ENCODE measurements around the gene LNX2. TPM values are rescaled to one million over a fixed set of nuclear protein-coding genes. Genes with fewer than 3 reads are reported as not detected.
"Not testable (repeated sequence)": the region's sequence is repeated elsewhere in the genome, so short reads cannot be mapped to it uniquely, and the experiment has no call there.

LNX2 gene
- total RNA-seq, 1 experiment from 2014 or later, result 6.6 TPM

DNA sequence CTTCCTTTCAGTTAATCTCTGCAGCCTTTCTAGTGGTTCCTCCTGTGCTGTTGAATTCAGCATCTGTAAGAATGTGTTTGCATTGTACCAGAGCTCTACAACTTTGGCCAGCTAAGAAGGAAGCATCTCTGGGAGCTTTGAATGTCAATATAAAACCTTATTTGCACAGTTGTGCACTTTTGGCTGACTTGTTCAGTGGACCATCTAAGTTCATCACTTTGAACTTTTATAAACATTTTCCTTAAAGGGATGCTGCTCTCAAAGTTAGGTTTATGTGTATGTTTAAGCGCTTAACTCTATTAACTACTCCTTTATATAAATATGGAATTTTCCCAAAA lies 16.9 kb upstream of the LNX2 start:
- no peak for DNase-seq (ENCODE audit: low read depth)

DNA sequence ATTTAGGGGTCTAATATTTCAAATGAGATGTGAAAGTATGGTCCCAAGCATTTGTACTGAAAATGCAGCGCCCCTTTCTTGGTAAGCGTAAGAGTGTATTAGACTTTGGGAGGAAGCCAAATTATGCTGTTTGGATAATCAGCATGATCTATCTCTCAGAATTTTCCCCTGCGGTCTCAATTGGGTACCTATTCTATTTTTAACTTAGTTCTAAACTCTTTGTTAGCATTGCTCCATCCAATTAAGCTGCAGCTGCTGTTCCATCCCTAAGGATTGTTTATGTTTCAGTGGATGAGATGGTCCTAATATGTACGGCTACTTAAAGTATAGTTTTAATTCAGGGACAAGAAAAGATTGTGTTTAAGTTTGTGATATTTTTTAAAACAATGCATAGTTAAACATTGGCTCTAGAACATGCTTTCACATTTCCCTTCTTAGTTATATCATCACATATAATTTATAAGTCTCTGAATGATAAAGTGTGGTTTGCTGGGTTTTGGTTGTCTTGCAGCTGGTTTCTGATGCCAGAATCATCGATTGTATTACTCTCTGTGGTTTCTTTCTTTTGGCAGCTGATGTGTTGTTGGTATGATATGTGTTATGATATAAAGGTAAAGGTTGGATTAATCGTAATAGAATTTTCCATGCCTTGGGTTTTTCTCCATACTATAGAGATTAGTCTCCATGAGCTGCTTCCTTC lies 16.4 kb upstream of the LNX2 start:
- no peak for DNase-seq (ENCODE audit: low read depth)

DNA sequence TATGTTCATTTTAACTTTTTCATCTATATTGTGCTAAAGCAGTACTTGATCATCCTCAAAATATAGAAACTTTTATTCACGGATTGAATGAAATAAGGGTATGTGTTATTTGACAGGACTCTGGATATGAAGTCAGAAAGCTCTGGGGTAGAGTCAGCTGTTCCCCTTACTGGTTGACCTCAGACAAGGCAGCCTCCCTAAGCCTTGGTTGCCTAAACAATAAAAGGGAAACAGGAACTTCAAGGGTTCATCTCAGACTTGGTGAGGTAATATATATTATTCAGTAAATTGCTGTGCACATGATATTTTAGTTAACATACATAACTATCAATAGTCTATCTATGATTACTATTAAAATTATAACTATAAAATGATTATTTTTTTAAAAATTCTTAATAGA lies 14.9 kb upstream of the LNX2 start:
- DNase-seq (ENCODE audit: low read depth), result no peak

DNA sequence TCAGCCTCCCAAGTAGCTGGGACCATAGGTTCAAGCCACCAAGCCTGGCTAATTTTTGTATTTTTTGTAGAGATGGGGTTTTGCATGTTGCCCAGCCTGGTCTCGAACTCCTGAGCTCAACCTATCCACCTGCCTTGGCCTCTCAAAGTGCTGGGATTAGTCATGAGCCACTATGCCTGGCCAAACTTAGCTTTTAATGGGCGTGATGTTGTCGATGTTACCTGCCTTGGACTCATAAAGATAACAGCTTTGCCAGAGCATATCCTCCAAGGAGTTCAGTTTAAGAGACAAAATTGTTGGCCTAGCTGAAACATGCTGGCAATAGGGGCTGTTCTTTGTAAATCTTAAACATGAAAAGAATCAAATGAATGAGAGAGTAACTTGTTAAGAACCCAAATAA lies 14.5 kb upstream of the LNX2 start:
- no peak for DNase-seq (ENCODE audit: low read depth)

DNA sequence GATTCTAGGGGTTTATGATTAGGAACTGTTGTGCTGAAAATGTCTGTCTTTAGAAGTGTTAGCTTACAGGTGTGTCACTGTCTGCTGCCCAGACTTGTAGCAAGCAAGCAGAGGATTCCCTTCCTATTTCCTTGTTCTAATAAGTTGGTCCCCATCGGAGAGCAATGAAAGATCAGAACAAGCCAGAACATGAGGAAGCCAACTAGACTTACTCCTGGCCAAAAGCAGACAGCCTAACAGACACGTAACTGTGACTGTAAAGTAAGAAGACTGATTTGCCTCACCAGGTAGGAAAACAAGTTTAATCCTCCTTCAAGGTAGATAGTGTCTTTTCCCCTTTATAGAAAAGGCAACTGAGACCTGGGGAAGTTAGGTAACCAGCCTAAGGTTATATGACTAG lies 13.9 kb upstream of the LNX2 start:
- no peak for DNase-seq (ENCODE audit: low read depth)

DNA sequence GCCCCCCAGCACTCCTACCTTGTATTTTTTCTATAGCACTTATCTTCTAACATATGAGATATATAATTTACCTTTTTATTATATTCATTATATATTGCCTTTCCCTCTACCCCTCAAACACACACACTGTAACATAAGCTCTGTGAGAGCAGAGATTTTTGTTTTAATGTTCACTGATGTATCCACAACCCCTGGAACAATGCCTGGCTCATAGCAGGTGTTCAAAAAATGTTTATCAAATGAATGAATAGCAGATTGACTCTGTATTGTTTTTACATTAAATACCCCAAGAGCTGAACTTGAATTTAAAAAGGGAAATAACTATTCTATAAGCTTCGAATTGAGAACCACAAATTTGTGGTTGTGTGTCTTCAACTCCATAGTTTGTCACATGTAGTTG lies 12.3 kb upstream of the LNX2 start:
- DNase-seq (ENCODE audit: low read depth), result no peak

DNA sequence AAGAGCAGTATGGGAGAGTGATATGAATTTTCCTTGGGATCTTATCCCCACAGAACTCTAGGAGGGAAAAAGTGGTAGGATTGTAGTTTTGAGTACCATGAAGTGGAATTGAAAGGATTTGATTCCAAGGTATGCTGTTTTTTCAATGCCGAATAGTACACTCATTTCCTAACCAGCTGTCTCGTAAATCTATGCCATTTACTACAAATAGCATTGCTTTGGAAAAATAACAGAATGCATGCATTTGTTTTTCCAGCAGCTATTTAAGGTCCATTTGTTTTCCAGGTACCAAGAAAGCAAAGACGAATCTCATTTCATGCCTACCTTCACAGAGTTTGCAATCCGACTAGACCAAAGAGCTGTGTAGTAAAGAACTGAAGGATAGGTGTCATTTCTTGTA lies 11.9 kb upstream of the LNX2 start:
- no peak for DNase-seq (ENCODE audit: low read depth)

DNA sequence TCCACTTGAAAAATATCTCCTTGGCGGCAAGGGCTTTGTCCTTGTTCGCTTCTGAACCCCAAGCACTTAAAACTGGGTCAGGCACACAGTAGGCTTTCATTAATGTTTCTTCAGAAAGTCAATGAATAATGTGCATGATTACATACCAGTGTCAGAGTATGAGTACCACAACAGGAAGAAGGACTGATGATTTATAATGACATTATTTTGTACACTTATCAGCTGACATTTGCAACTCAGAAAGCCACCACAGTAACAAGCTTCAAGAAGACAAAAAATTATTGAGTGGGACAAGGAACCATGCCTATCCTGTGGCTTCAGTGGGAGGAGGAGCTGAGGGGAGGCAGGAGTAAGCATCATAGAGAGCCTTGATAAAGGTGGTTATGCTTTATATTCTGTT lies 11.3 kb upstream of the LNX2 start:
- DNase-seq (ENCODE audit: low read depth), result no peak

DNA sequence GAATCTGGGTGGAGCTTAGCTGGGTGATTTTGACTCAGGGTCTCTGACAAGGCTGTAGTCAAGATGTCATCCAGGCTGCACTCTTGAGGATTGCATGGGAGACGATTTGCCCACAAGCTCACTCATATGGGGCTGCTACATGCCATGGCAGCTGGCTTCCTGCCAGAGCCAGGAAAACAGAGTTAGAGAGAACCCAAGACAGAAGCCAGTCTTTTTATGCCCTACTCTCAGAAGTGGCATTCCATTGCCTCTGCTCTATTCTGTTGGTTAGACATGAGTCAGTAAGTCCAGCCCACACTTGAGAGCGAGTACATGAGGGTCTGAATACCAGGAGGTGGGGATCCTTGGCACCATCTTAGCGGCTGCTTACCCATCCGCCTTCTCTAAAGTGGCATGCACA lies 10.8 kb upstream of the LNX2 start:
- DNase-seq (ENCODE audit: low read depth), result no peak

DNA sequence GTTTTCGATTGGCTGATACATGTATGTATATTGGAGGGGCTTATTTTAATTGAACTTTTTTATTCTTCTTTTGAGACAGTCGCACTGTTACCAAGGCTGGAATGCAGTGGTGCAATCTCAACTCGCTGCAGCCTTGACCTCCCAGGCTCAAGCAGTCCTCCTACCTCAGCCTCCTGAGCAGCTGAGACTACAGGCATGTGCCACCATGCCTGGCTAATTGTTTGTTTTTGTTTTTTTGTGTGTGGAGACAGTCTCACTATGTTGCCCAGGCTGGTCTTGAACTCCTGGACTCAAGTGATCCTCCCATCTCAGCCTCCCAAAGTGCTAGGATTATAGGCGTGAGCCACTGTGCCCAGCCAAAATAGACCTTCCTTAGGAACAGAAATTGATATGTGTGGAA lies 8.4 kb upstream of the LNX2 start:
- not testable (repeated sequence) for DNase-seq (ENCODE audit: low read depth)

DNA sequence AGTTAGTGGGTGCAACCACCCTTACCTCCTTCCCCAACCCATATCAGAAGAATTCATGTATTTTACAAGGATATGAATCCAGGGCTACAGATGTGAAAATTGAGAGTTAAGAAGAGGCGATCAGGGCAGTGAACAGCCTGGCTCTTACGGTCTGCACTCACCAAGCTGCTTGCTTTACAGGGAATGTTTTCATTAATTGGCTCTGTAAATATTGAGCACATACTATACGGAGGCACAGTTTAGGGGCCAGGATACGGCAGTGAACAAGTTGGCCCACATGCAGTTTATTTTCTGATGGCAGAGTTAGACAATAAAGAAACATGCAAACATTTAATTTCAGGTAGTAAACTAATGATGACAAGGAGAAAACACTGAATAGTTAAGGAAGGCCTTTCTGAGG lies 7.8 kb upstream of the LNX2 start:
- no peak for DNase-seq (ENCODE audit: low read depth)

DNA sequence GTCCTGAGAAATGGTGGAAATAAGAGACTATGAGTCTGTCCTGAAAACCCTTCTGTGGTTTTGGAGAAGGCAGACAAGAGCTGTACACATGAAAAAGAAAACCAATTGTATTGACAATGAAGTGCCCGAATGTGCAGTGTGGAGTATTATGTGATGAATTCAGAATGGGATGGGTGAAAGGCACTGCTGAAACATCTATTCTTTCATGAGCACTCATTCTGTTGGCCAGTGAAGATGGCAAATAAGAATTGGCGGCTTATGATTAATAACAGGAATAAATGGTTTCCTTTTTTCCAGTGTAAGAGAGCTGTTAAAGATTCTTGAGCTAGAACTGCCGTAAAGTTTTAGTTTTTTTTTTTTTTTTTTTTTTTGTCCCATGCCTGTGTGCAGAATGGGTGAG lies 7.1 kb upstream of the LNX2 start:
- no peak for DNase-seq (ENCODE audit: low read depth)

DNA sequence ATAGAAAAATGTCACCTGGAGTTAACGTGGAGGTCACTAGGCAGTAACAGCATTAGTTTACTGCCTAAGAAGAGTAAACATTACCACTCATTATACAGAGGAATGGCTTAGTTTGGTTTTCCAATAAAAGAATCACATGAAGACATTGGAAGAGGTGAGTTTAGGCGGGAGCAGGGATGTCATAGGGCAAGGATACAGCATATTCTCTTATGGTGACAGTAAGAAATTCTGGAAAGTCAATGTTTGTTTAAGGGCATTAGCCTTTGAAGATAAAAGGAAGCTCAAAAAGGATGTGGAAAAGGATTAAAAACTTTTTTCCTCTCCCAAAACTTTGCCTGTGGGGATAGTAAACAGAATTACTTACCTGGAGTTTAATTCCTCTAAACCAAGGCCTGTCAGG lies 5.5 kb upstream of the LNX2 start:
- no peak for DNase-seq (ENCODE audit: low read depth)

DNA sequence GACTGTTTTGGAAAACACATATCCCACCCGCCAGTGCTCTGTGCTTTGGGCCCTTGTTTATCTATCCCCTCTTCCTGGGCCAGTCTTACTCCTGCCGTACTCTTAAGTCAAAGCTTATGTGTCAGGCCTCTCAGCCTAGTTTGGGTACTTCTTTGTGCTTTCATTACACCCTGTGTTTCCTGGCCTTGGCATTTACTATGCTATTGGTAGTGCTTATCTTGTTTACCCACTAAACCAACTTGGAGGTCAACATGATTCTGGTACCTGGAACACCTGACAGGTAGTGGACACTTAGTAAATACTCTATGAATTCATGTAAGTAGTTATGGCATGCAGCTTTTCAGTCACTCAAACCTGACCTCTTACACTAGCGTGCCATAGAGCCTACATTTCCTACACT lies 3.7 kb upstream of the LNX2 start:
- DNase-seq (ENCODE audit: low read depth), result no peak

DNA sequence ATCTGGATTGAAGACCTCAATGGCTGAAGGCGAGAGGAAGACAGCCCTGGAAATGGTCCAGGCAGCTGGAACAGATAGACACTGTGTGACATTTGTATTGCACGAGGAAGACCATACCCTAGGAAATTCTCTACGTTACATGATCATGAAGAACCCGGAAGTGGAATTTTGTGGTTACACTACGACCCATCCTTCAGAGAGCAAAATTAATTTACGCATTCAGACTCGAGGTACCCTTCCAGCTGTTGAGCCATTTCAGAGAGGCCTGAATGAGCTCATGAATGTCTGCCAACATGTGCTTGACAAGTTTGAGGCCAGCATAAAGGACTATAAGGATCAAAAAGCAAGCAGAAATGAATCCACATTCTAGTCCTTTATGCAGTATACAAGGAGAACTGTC lies 2.6 kb upstream of the LNX2 start:
- no peak for DNase-seq (ENCODE audit: low read depth)

DNA sequence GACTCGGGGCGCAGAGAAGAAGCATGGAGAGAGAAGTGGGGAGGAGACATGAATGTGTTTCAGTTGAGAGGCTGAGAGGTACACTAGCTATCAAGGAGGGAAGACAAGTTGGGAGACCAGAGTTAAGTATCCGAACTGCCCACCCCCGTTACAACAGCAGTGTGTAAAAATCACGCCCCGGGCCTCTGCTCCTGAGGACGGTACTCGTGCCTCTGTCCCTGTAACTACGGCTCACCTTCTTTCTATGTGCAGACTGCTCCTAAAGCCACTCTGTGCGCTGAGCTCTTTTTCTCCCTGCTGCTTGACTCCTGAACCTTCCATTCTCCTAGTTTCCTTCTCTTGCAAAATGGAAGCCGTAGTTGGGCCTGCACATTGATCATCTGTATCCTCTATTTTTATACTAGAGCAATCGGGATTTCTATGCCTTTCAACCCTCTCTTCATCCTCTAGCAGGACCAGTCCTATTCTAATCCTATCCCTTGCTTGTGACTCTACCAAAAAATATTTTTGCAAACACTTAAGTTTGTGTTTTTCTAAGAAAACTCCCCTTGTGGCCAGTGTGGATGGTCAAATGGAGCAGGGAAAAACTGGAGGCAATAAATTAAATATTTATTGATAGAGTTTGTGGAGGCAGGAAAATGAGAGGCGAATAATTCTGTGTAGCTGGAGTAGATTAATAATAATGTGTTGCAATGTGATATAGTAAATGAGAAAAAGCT lies 1.9 kb upstream of the LNX2 start:
- DNase-seq (ENCODE audit: low read depth), result no peak

DNA sequence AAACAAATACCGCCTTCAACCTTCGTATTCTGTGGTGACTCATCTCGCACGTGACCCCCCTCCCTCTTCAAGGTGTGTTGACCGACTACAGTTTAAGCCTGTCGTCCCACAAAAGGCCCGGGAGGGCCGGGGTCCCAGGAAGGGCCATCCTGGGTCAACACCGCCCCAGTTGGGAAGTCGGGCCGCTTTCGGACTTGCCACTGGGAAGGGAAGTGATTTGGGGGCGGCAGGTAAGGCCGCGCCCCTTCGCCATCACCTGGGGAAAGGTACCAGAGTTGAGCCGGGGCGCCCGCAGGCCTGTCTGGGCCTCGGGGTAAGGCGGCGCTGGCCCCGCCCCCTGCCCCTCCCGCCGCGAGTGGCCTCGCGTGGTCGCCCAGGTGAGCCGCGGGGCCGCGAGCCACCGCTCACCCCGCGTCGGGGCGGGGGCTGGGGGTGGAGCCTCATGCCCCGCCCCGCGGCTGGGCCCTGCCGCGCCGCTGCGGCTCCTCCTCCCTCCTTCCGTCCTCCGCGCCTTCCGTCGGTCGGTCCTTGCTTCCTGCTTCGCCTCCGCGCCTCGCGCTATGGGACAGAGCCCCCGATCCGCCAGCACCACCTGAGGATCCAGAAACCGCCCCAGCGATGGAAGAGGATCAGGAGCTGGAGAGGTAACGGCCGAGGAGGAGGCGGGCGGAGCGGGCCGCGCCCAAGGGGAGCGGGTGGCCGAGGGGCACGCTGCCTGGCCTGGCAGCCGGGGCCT lies 1.2 kb upstream of the LNX2 start, which contains the start of gene POLR1D:
Gene POLR1D, plus strand, starts transcription at position 527 of the 736 bp plus-strand sequence. Its CDS starts 92 bp downstream, at position 619.
- peak; percentile 86 for DNase-seq (ENCODE audit: low read depth)

DNA sequence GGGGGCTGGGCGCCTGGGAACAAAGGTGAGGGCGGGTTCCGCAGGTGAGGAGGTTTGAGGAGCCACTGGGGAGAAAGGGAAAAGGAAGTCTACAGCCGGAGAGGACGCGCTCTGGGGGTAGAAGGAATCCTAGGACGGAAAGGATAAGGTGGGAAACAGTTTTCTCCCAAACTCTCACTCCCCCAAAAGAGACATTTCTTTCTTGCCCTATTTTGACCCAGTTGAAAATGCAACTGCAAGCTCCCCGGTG lies 712 bp upstream of the LNX2 start:
- DNase-seq (ENCODE audit: low read depth), result no peak

DNA sequence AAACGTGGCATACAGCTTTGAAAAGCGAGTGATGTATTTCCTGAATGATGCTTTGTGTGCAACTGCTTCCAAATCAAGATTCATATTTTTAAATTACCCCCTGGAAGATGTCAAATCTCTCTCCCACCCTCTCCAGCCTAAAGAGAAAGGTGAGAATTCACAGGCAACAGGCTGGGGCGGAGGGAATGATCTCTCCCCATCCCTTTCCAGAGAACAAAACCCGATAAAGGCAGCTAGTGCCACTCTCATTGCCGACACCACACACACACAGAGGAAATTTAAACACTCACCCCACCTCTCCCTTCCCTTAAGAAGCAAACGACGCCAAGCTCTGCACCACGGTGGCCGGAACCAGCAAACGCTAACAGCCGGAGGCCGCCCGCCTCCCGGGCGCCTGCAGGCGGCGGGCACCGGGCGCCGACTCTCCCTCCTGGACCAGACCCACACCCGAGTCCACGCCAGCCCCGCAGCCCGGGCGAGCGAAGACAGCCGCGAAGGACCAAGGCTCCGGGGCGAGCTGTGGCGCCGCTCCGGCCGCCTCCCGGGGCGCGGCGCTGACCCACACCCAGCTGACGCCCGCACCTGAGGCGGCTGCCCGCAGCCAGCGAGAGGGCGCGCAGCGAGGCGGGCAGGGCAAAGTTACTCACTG lies 477 bp downstream of the LNX2 start:
- peak; percentile 29 for DNase-seq (ENCODE audit: low read depth)

DNA sequence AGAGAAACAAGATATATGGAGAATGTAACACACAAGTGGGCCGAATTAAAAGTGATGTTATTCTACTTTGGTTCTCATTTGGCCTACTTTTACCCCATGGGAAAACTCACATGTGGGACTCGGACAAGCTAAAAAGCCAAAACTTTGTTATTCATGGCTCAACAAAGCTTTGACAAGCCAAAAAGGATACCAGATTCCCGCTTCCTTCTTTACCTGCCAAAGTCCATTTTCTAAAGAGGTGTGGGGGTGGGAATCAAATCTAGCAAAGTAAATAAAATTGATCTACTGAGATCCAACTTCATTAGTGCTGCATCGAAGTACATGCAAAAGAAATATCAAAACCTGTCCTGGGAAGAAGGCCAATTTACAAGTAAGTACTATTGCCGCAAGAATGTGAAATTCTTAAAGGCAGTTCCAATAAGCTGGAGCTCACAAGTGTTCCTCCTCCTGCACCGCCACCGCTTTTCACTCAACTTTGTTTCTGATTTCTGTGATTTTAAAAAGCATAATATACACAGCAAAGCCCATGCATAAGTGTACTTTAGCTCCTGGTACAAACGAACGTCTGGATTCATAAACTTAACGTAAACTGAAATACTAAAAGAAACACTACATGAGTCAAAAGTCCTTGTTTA lies 1.1 kb downstream of the LNX2 start:
- no peak for DNase-seq (ENCODE audit: low read depth)

DNA sequence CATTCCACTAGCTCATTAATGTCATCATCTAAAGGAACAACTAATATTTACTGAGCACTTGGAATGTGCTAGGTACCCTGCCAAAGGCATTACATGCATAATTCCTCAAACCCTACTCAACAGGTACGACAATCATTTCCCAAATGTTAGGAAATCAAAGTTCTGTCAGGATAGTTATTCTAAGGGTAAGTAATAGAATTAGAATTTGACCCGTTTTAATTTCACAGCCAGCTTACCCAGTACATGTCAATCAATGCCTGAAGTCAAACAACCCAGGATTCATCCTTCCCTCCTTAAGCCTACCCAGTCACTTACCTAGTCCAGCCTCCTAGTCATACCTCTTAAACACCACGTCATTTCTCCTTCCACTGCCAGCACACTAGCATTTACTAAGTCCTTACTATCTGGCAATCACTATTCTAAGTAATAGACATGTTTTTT lies 2.4 kb downstream of the LNX2 start:
- DNase-seq (ENCODE audit: low read depth), result no peak

DNA sequence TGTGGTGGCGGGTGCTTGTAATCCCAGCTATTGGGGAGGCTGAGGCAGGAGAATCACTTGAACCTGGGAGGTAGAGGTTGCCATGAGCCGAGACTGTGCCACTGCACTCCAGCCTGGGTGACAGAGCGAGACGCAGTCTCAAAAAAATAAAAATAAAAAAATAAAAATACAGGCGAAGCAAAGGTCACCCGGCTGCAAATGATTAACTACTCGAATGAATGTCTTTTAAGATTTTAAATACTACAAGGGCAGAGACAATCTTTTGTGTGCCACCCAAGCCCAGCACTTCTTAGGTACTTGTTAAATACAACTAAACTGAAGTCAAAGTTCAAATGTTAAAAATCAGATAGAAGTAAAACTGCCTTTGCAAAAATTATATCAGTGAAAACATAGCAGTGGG lies 6.7 kb downstream of the LNX2 start:
- DNase-seq (ENCODE audit: low read depth), result no peak

All from Daoy (cell line).